Omental fat pad (tissue), 4 donors: ENCODE data around the gene GOLM1. TPM values are rescaled to one million over a fixed set of nuclear protein-coding genes. Genes with fewer than 3 reads are reported as not detected.
"Not testable (repeated sequence)": the region's sequence is repeated elsewhere in the genome, so short reads cannot be mapped to it uniquely, and the experiment has no call there.

Experiments used
- ATAC-seq: fragments of 150-250 bp; one replicate; pipeline ENCODE4 v1.9.1; 2016; ENCODE audit warnings: mild to moderate bottlenecking, moderate library complexity; ENCODE audit not compliant: low FRiP score
- DNase-seq: peaks from one replicate; pipeline ENCODE4 v3.0.0-alpha.2; 2019; ENCODE audit warnings: low spot score
- total RNA-seq, 4 donors: library from RNA; depleted of rRNA; stranded (reverse); fragments of >200 nt; gene quantifications; one replicate each; pipeline ENCODE4 v1.1.0, GENCODE V29; 2016
- TF ChIP-seq, protein P1 (sequence below), 3 donors: fragments of 450-650 bp; IDR thresholded peaks; one replicate each; pipeline ENCODE4 v1.5.1; 2016 to 2017; ENCODE audit warnings: antibody characterized with exemption in 3 of 3, mild to moderate bottlenecking in 3 of 3, moderate library complexity in 2 of 3

GOLM1 gene, protein sequence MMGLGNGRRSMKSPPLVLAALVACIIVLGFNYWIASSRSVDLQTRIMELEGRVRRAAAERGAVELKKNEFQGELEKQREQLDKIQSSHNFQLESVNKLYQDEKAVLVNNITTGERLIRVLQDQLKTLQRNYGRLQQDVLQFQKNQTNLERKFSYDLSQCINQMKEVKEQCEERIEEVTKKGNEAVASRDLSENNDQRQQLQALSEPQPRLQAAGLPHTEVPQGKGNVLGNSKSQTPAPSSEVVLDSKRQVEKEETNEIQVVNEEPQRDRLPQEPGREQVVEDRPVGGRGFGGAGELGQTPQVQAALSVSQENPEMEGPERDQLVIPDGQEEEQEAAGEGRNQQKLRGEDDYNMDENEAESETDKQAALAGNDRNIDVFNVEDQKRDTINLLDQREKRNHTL
- total RNA-seq = 10 to 100 TPM; 16.1 to 31.7 (median 22.1) TPM

DNA sequence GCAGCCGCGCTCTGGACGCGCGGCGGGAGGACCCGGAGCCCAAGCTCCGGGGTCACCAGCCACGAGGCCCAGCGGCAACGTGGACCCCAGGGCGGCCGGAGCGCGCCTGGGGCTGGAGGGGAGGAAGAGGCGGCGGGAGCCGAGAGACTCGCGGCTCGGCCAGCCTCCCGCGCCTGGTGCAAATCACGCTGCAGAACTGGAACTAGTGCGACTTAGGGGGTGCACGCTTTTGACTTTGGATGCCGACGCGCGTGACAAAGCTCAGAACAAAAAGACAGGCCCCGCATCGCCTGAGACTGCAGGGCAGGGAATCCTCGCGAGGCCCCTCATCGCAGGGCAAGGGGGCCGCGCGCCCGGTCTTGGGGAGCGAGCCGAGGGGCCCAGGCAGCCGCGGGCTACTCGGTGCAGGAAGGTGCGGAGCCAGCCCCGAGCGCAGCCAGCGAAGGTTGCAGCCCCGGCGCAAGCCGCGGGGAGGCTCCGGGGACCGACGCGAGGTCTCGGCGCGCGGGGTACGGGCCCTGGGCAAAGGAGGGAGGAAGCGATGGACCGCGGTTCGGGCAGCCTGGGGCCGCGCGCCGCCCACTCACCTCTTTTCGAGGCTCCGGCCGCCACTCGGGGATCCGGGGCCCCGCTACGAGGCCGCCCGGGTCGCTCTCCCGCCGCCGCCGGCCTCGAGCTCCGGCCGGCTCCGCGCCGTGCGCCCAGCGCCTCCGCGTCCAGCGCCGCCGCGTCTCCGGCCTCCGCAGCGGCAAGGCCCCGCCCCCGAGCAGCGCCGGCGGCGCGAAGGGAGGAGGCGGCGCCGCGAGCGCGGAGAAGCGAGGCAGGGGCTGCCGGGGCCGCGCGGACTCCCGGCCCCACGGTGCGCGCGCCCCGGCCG, at the start of gene GOLM1:
GOLM1 (minus strand) TSS at position 735 of the 877 bp plus-strand sequence. CDS start 20,238 bp downstream, outside the sequence.
- TF ChIP-seq, protein P1, sequence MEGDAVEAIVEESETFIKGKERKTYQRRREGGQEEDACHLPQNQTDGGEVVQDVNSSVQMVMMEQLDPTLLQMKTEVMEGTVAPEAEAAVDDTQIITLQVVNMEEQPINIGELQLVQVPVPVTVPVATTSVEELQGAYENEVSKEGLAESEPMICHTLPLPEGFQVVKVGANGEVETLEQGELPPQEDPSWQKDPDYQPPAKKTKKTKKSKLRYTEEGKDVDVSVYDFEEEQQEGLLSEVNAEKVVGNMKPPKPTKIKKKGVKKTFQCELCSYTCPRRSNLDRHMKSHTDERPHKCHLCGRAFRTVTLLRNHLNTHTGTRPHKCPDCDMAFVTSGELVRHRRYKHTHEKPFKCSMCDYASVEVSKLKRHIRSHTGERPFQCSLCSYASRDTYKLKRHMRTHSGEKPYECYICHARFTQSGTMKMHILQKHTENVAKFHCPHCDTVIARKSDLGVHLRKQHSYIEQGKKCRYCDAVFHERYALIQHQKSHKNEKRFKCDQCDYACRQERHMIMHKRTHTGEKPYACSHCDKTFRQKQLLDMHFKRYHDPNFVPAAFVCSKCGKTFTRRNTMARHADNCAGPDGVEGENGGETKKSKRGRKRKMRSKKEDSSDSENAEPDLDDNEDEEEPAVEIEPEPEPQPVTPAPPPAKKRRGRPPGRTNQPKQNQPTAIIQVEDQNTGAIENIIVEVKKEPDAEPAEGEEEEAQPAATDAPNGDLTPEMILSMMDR (IDR thresholded peaks at IDR 0.05) = no peak
- no peak for DNase-seq
- ATAC-seq = peak; percentile 89

DNA sequence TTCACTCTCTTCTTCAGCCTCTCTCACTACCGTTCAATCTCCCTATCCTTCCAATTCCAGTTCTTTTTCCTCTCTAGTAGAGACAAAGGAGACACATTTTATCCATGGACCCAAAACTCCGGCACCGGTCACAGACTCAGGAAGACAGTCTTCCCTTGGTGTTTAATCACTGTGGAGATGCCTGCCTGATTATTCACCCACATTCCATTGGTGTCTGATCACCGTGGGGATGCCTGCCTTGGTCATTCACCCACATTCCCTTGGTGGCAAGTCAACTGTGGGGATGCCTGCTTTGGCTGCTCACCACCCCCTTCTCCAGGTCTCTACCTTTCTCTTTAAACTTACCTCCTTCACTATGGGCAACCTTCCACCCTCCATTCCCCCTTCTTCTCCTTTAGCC, 47.3 kb upstream of the GOLM1 start:
- not testable (repeated sequence) for ATAC-seq, DNase-seq

DNA sequence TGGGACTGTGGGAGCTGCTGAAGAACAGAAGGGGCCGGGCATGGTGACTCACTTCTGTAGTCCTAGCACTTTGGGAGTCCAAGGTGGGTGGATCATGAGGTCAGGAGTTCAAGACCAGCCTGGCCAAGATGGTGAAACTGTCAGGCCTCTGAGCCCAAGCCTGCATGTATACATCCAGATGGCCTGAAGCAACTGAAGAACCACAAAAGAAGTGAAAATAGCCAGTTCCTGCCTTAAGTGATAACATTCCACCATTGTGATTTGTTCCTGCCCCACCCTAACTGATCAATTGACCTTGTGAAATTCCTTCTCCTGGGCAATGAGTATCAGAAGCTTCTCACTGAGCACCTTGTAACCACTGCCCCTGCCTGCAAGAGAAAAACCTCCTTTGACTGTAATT, 46.6 kb upstream of the GOLM1 start:
- DNase-seq, ATAC-seq: not testable (repeated sequence)

DNA sequence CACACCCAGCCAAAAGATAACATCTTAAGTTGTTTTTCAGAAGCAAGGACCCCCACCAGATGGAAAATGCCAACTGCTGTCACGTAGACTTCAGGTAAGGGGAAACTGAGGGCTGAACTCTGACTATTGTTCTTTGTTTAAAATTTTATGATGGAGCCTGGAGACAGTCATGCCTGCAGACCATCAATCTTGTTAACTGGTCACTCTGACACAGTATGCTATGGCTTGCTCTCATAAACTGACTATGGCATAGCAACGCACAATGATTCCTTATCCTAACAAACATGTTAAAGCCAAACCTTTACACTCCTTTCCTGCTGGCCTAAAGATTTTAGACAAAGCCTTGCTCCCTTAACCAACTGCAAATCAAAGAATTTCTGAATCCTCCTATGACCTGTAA, 43.6 kb upstream of the GOLM1 start:
- DNase-seq (no peak), ATAC-seq (no peak)
- TF ChIP-seq, protein P1 (IDR thresholded peaks at IDR 0.05) = no peak

DNA sequence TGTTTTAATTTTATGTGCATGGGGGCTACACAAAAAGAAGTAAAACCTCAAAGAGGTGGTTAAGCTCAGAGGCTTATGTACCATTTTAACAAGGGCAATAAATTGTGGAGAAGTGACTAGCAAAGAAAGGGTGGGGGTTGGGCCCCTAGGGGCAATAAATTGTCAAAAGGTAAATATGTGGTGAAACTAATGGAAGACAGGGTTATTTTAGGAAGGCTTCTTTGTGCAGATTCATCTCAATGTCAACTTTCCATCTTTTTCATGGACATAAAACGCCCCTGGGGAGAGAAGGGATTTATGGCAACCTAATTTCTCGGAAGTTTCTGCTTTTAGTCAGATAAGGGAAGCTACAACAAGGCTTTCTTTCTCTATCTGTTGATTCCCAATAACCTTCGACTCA, 42.5 kb upstream of the GOLM1 start:
- TF ChIP-seq, protein P1 (IDR thresholded peaks at IDR 0.05) = no peak
- no peak for ATAC-seq

DNA sequence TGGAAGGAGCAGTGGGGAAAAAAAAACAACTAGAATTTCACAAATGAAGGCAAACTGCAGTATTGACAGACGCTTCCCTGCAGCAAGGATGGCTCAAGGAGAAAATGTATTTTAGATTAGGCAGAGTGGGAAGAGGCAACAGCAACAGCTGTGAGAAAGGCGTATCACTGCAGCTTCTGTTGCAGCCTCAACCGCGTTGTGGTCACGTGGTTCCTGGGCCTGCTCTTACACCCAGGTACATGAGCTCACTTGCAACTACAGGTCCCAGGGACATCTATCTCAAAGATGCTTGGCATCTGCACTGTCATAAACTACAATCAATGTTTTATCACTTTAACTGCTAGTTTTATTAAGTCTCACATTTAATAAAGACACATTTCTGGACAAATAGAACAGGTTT, 36.0 kb upstream of the GOLM1 start:
- no peak for ATAC-seq
- no peak for DNase-seq
- TF ChIP-seq, protein P1 (IDR thresholded peaks at IDR 0.05) = no peak

More for the DNA sequence above, 42.5 kb upstream of the GOLM1 start:
- DNase-seq = no peak

DNA sequence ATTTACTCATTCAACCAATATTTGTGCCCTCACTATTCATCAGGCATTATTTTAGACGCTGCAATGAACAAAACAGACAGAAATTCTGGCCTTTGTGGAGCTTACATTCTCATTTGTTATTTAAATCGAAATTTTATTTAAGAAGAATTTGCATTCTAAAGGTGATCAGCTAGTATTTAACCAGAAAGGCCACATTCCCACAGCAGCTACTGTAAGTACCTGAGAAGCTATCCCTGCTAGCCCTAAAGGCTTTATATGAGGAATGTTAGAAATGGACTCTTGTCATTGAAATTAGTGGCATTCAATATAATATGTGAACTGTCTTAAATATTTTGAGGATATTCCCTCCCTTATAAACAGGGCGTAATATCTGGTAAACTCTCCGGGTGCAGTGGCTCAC, 35.0 kb upstream of the GOLM1 start:
- TF ChIP-seq, protein P1 (IDR thresholded peaks at IDR 0.05) = no peak
- ATAC-seq (no peak), DNase-seq (no peak)
